HEK293T (cell line): ENCODE data around the gene PLCD3.

Source experiments
- CTCF ChIA-PET: fragments of 350-600 bp; formaldehyde crosslinking; extraction: SDS; loops from one replicate; lab custom pipeline; 2021; ENCODE audit warnings: antibody characterized with exemption, inconsistent platforms; lab: Yijun Ruan, JAX
- POLR2A ChIA-PET: fragments of 350-600 bp; formaldehyde crosslinking; extraction: SDS; loops from one replicate; lab custom pipeline; 2020; ENCODE audit warnings: antibody characterized with exemption, inconsistent platforms; lab: Yijun Ruan, JAX
- DNase-seq: peaks from one replicate; pipeline ENCODE4 v3.0.0; 2012; ENCODE audit warnings: mixed read lengths; ENCODE audit errors: extremely low spot score
- ARNT ChIP-seq: fragments of 450-650 bp; IDR thresholded peaks from 2 replicates; pipeline ENCODE4 v1.6.1; 2017; ENCODE audit warnings: mild to moderate bottlenecking
- BHLHE40 ChIP-seq: fragments of 450-650 bp; IDR thresholded peaks from 2 replicates; pipeline ENCODE4 v1.6.1; 2016; ENCODE audit warnings: mild to moderate bottlenecking, moderate library complexity, borderline replicate concordance
- CTBP1 ChIP-seq: fragments of 450-650 bp; IDR thresholded peaks from 2 replicates; pipeline ENCODE4 v1.6.1; 2016; ENCODE audit warnings: borderline replicate concordance
- ELF4 ChIP-seq: fragments of 450-650 bp; IDR thresholded peaks from 2 replicates; pipeline ENCODE4 v1.6.1; 2017; ENCODE audit warnings: antibody characterized with exemption
- FOXA1 ChIP-seq: fragments of 450-650 bp; IDR thresholded peaks from 2 replicates; pipeline ENCODE4 v1.6.1; 2016; ENCODE audit warnings: mild to moderate bottlenecking
- FOXK2 ChIP-seq: fragments of 450-650 bp; IDR thresholded peaks from 2 replicates; pipeline ENCODE4 v1.6.1; 2016; ENCODE audit warnings: mild to moderate bottlenecking
- FOXM1 ChIP-seq: fragments of 450-650 bp; IDR thresholded peaks from 2 replicates; pipeline ENCODE4 v1.6.1; 2017; ENCODE audit warnings: mild to moderate bottlenecking, borderline replicate concordance
- HDGF ChIP-seq: fragments of 450-650 bp; IDR thresholded peaks from 2 replicates; pipeline ENCODE4 v1.6.1; 2017; ENCODE audit warnings: antibody characterized with exemption, borderline replicate concordance
- L3MBTL2 ChIP-seq: fragments of 450-650 bp; conservative IDR thresholded peaks from 2 replicates; pipeline ENCODE4 v1.6.1; 2016; ENCODE audit warnings: mild to moderate bottlenecking
- LEF1 ChIP-seq: fragments of 450-650 bp; IDR thresholded peaks from 2 replicates; pipeline ENCODE4 v1.6.1; 2017; ENCODE audit warnings: mild to moderate bottlenecking, borderline replicate concordance
- NFRKB ChIP-seq: fragments of 450-650 bp; IDR thresholded peaks from 2 replicates; pipeline ENCODE4 v1.6.1; 2016; ENCODE audit warnings: mild to moderate bottlenecking, moderate library complexity
- SP1 ChIP-seq: fragments of 450-650 bp; IDR thresholded peaks from 2 replicates; pipeline ENCODE4 v1.6.1; 2017
- SUZ12 ChIP-seq: fragments of 450-650 bp; IDR thresholded peaks from 2 replicates; pipeline ENCODE4 v1.6.1; 2016; ENCODE audit warnings: mild to moderate bottlenecking
- TARDBP ChIP-seq: fragments of 450-650 bp; IDR thresholded peaks from 2 replicates; pipeline ENCODE4 v1.6.1; 2016
- ZNF384 ChIP-seq: fragments of 450-650 bp; IDR thresholded peaks from 2 replicates; pipeline ENCODE4 v1.6.1; 2016
- TF ChIP-seq, protein P1 (sequence below): fragments of 450-650 bp; IDR thresholded peaks from 2 replicates; pipeline ENCODE4 v1.6.1; 2016

PLCD3 gene

DNA sequence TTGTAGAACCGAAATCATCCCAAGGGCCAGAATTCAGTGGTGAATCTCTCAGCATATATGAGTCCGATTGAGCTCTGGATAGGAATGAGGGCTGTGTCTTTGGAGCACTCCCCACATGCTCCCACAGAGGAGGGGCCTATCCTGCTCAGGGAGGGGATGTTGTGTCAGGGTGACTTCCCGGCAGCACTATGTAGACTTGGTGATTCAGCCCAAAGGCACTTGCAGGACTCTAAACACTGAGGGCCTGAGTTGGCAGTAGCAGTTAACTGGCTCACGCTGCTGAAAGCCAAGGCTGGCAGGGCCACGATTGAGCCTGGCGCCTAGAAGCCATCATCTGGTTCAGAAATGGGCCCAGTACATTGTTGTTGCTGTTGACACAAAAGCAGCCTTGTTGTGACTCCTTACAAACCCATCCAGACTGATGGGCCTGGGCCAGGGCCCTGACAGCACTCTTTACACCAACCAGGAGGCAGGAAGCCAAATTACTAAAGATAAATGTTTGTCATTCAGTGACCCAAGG is 39.3 kb downstream of the PLCD3 start:
- no peak for DNase-seq

DNA sequence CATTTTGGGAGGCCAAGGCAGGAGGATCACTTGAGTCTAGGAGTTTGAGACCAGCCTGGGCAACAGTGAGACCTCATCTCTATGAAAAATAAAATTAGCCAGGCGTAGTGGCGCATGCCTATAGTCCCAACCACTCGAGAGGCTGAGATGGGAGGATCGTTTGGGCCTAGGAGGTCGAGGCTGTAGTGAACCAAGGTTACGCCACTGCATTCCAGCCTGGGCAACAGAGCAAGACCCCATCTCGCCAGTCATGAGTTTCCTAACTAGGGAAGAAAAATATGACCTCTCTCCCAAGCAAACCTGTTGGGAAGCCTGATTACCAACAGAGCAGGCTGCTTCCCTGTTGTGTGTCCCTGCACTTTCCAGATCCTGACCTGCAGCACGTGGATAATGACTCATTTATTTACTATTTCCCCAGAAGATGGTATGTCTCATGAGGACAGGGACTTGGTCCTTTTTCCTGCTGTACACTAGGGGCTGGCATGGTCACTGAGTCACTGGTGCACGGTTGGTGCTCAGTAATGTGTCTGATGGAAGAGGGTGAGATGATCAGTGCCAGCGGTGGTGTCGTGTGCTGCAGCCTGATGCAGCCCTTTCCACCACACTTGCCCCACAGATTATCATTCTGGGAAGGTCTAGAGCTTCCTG is 40.4 kb downstream of the PLCD3 start:
- no peak for DNase-seq
- no peak for TF ChIP-seq HDGF
- TF ChIP-seq, protein P1, sequence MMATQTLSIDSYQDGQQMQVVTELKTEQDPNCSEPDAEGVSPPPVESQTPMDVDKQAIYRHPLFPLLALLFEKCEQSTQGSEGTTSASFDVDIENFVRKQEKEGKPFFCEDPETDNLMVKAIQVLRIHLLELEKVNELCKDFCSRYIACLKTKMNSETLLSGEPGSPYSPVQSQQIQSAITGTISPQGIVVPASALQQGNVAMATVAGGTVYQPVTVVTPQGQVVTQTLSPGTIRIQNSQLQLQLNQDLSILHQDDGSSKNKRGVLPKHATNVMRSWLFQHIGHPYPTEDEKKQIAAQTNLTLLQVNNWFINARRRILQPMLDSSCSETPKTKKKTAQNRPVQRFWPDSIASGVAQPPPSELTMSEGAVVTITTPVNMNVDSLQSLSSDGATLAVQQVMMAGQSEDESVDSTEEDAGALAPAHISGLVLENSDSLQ: no peak
- TF ChIP-seq CTBP1: no peak
- TF ChIP-seq BHLHE40: no peak
- TF ChIP-seq ARNT: no peak
- no peak for TF ChIP-seq ZNF384
- no peak for TF ChIP-seq TARDBP
- TF ChIP-seq SUZ12: no peak
- TF ChIP-seq FOXM1: no peak
- TF ChIP-seq ELF4: no peak
- CTCF ChIA-PET: interaction anchor here (1.0 kb wide), 1 partner anchor 43 kb away, joined by 4 read pairs; the partner anchor contains the start of gene ACBD4
- POLR2A ChIA-PET: no interaction called here

More for the DNA sequence above, 39.3 kb downstream of the PLCD3 start:
- TF ChIP-seq BHLHE40 (no peak), TARDBP (no peak), HDGF (no peak)
- ChIA-PET CTCF (no interaction called here), POLR2A (no interaction called here)

DNA sequence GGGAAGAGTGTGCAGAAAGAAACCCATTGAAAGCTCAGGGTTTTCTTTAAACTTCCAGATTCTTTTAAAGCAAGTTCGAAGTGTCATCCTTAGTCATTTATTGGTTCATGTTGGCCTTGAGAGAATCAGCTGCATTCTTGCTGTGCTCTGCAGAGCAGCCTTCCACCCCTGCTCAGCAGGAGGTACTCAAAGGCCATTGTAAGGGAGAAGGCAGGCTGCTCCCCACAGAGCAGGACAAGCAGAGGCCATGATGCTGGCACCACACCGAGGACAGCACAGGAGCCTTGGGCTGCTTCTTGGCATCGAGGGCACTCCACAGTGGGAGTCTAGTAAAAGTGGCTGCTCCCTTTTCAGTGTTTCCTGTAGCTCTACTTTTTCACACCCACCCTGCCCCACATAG is 41.6 kb downstream of the PLCD3 start:
- no peak for DNase-seq
- CTCF ChIA-PET: no interaction called here
- POLR2A ChIA-PET: no interaction called here
- TF ChIP-seq NFRKB (no peak), SUZ12 (no peak), ARNT (no peak), FOXA1 (no peak), FOXM1 (no peak), BHLHE40 (no peak), HDGF (no peak), SP1 (no peak)

DNA sequence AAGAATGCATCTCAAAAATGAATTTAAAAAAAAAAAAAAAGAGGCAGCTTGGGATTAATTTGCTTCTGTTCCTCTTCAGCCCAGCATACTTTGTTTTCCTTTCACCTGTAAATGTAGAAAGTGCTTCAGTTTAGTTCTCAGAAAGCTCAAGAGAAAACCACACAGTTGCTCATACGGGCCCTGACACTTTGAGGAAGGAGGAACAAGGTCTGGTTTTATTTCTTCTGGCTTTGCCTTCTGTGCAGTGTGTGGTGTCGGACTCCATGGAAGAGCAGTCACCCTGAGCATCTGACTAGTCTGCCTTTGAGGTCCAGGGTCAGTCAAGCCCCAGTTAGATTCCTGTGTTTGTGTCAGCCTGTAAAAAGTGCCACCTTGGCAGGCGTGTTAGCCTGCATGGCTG is 43.6 kb downstream of the PLCD3 start:
- ChIA-PET CTCF (interaction anchor here (1.3 kb wide), 1 partner anchor 10 kb away, joined by 5 read pairs; no protein-coding TSS in a partner anchor), POLR2A (no interaction called here)

DNA sequence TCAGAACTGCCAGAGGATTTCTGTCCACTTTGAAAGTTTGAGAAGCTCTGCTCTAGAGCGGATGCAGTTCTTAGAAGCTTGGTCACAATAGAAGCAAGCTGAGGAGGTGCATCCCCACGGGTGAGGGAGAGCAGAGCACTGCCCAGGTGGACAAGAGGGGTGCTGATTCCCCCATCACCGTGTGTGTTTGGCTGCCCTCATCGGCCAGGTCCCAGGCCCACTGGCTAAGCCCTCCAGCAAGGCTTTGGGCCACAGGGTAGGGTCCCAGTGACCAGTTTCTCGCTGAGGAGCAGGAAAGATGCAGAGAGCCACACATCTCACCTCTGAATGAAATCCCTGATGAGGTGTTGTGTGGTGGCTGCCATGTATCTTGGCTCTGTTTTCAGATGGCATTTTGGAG is 44.3 kb downstream of the PLCD3 start:
- no peak for DNase-seq
- POLR2A ChIA-PET: no interaction called here

More for the DNA sequence above, 43.6 kb downstream of the PLCD3 start:
- DNase-seq: no peak
- TF ChIP-seq NFRKB (no peak), ARNT (no peak), FOXM1 (no peak), SP1 (no peak), FOXK2 (no peak), SUZ12 (no peak), ELF4 (no peak), BHLHE40 (no peak), TARDBP (no peak), ZNF384 (no peak), FOXA1 (no peak), HDGF (no peak)
- TF ChIP-seq, protein P1: no peak

DNA sequence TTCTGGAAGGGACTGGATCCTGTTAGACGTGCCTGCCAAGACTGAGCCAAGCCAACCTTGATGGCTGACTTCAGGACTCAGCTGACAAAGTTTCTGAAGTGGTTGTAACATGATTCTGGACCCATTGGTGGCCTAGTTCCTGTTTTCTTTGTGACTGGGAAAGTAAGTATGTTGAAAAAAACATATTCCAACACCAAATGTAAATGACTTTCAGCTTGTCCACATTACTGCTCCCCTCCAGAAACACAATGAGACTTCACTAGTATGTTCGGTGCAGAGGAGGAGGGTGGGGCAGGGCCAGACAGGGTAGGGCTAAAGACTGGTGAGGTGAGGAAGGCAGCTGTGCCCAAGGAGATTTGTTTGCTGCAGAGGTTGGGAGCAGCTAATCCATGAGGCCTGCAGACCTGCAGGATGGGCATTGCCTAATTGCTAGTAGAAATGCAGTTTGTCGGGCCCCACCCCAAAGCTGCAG is 44.8 kb downstream of the PLCD3 start:
- CTCF ChIA-PET: no interaction called here
- TF ChIP-seq NFRKB: no peak
- TF ChIP-seq L3MBTL2: no peak
- TF ChIP-seq, protein P1: no peak
- TF ChIP-seq CTBP1: no peak
- TF ChIP-seq HDGF: no peak
- no peak for TF ChIP-seq ELF4
- TF ChIP-seq TARDBP: no peak
- POLR2A ChIA-PET: no interaction called here
- no peak for DNase-seq

More for the DNA sequence above, 44.3 kb downstream of the PLCD3 start:
- TF ChIP-seq ELF4: no peak
- TF ChIP-seq LEF1: no peak
- no peak for TF ChIP-seq ARNT
- TF ChIP-seq, protein P1: no peak
- TF ChIP-seq NFRKB: no peak
- no peak for TF ChIP-seq TARDBP
- no peak for TF ChIP-seq HDGF
- no peak for TF ChIP-seq ZNF384
- no peak for TF ChIP-seq FOXA1
- TF ChIP-seq FOXK2: no peak
- TF ChIP-seq FOXM1: no peak
- no peak for TF ChIP-seq L3MBTL2
- TF ChIP-seq SUZ12: no peak
- no peak for TF ChIP-seq SP1
- no peak for TF ChIP-seq CTBP1
- TF ChIP-seq BHLHE40: no peak
- CTCF ChIA-PET: interaction anchor here (1.3 kb wide), 1 partner anchor 11 kb away, joined by 5 read pairs; no protein-coding TSS in a partner anchor
